Fibroblast of lung (primary cell): ENCODE data around the gene MAS1.

ENCODE experiments used
- EZH2 ChIP-seq: IDR thresholded peaks from 2 replicates; pipeline ENCODE4 v1.5.1; 2012; ENCODE audit warnings: low read length, control low read depth, mild to moderate bottlenecking; ENCODE audit errors: missing control alignments
- TF ChIP-seq, protein P1 (sequence below), 2 donors: IDR thresholded peaks in 1 of 2; conservative IDR thresholded peaks in 1 of 2; 1 replicate in 1 of 2; 2 replicates in 1 of 2; pipeline ENCODE4 v1.5.1; 2011 to 2012; ENCODE audit warnings: low read length in 2 of 2, control low read depth in 1 of 2, inconsistent platforms in 1 of 2, low read depth in 1 of 2, mild to moderate bottlenecking in 1 of 2

DNA sequence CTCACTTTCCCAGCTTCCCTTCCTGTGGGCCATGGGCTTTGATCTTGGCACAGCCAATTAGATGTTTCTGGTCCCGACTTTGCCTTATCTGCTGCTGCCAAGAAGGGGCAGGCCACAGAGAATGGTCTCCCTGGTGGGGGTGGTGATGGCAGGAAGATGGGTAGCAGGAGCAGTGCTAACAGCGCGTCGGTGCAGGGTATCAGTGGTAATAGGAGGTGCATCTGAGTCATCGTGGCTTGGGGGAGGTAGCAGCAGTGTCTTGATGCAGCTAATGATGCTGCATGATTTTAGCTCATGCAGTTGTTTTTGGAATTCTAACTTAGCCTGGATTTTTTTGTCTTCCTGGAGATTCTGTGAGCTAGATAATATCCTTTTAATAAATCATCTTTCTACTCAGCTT lies 18.9 kb upstream of the MAS1 start:
- TF ChIP-seq, protein P1, sequence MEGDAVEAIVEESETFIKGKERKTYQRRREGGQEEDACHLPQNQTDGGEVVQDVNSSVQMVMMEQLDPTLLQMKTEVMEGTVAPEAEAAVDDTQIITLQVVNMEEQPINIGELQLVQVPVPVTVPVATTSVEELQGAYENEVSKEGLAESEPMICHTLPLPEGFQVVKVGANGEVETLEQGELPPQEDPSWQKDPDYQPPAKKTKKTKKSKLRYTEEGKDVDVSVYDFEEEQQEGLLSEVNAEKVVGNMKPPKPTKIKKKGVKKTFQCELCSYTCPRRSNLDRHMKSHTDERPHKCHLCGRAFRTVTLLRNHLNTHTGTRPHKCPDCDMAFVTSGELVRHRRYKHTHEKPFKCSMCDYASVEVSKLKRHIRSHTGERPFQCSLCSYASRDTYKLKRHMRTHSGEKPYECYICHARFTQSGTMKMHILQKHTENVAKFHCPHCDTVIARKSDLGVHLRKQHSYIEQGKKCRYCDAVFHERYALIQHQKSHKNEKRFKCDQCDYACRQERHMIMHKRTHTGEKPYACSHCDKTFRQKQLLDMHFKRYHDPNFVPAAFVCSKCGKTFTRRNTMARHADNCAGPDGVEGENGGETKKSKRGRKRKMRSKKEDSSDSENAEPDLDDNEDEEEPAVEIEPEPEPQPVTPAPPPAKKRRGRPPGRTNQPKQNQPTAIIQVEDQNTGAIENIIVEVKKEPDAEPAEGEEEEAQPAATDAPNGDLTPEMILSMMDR (conservative IDR thresholded peaks at IDR 0.05 in 1 of 2, IDR thresholded peaks at IDR 0.05 in 1 of 2; ENCODE audit: low read depth in 1 of 2, low read length in 2 of 2), result no peak
- no peak for TF ChIP-seq EZH2
